ENCODE results near the gene AMT. TPM values are rescaled to one million over a fixed set of nuclear protein-coding genes. Genes with fewer than 3 reads are reported as not detected.

AMT gene
- total RNA-seq, 1 experiment from 2014 or later = not detected

Other genes with a start within 250 kb of the AMT start
- gene C3orf62, start 145.2 kb downstream of the AMT start, total RNA-seq (2014; rRNA removed; shearing (Covaris generic); ENCODE audit: low replicate concordance) = 0.14 TPM in 1 of 2 replicates, not detected in the other
- 22.6 and 32.2 TPM in 2 replicates for gene USP4, start 82.4 kb downstream of the AMT start, total RNA-seq (2014; rRNA removed; shearing (Covaris generic); ENCODE audit: low replicate concordance)
- gene GPX1, start 64.1 kb downstream of the AMT start, total RNA-seq (2014; rRNA removed; shearing (Covaris generic); ENCODE audit: low replicate concordance) = 420 and 481 TPM in 2 replicates
- gene RHOA, start 10.5 kb downstream of the AMT start, total RNA-seq (2014; rRNA removed; shearing (Covaris generic); ENCODE audit: low replicate concordance) = 417 and 435 TPM in 2 replicates
- gene TCTA, start 10.1 kb downstream of the AMT start, total RNA-seq (2014; rRNA removed; shearing (Covaris generic); ENCODE audit: low replicate concordance) = 23.8 and 28.5 TPM in 2 replicates
- 6.0 and 6.9 TPM in 2 replicates for gene NICN1, start 6.9 kb upstream of the AMT start, total RNA-seq (2014; rRNA removed; shearing (Covaris generic); ENCODE audit: low replicate concordance)
- gene DAG1, start 47.8 kb upstream of the AMT start, total RNA-seq (2014; rRNA removed; shearing (Covaris generic); ENCODE audit: low replicate concordance) = 34.4 and 55.2 TPM in 2 replicates
- 0.03 TPM in 1 of 2 replicates, not detected in the other for gene BSN, start 132.0 kb upstream of the AMT start, total RNA-seq (2014; rRNA removed; shearing (Covaris generic); ENCODE audit: low replicate concordance)

All from Caki2 (cell line).